ENCODE measurements around the gene TPX2.

The TPX2 gene

GRCh38 chr20:31723319-31724078 lies 15.6 kb upstream of the TPX2 start (continued):
- TF ChIP-seq ZNF785 (tag by site-specific recombination; IDR thresholded peaks at IDR 0.05): no peak
- no peak for TF ChIP-seq ZNF626 (tag by site-specific recombination; IDR thresholded peaks at IDR 0.05)
- TF ChIP-seq ZNF514 (tag by site-specific recombination; IDR thresholded peaks at IDR 0.05): no peak
- TF ChIP-seq PRDM6 (tag by site-specific recombination; IDR thresholded peaks at IDR 0.05): no peak
- peak; percentile 100 for TF ChIP-seq GLIS2 (tag by site-specific recombination; IDR thresholded peaks at IDR 0.05)
- no peak for TF ChIP-seq ZNF830 (tag by site-specific recombination; IDR thresholded peaks at IDR 0.05; ENCODE audit: low read depth)
- TF ChIP-seq ZNF292 (tag by site-specific recombination; IDR thresholded peaks at IDR 0.05; ENCODE audit: borderline replicate concordance, low read depth): no peak
- no peak for TF ChIP-seq ZNF132 (tag by site-specific recombination; IDR thresholded peaks at IDR 0.05; ENCODE audit: borderline replicate concordance)
- no peak for TF ChIP-seq ZNF174 (tag by site-specific recombination; IDR thresholded peaks at IDR 0.05)
- TF ChIP-seq YY2 (tag by site-specific recombination; IDR thresholded peaks at IDR 0.05): peak; percentile 83; the same call in 1 of the 2 replicates
- peak; percentile 81 for TF ChIP-seq ZBTB11 (tag by site-specific recombination; conservative IDR thresholded peaks at IDR 0.05; ENCODE audit: low read depth)
- TF ChIP-seq KLF16 (tag by site-specific recombination; IDR thresholded peaks at IDR 0.05): no peak
- TF ChIP-seq ZNF837 (tag by site-specific recombination; IDR thresholded peaks at IDR 0.05): no peak
- TF ChIP-seq ZBTB49 (tag by site-specific recombination; IDR thresholded peaks at IDR 0.05; ENCODE audit: low read depth): no peak
- peak; percentile 90 for TF ChIP-seq ZBTB7A (tag by site-specific recombination; IDR thresholded peaks at IDR 0.05; ENCODE audit: low read depth)
- TF ChIP-seq ZNF580 (tag by site-specific recombination; IDR thresholded peaks at IDR 0.05): no peak
- peak; percentile 60 for TF ChIP-seq WT1 (tag by site-specific recombination; IDR thresholded peaks at IDR 0.05)
- no peak for TF ChIP-seq ZNF175 (tag by site-specific recombination; IDR thresholded peaks at IDR 0.05)
- TF ChIP-seq MZF1 (tag by site-specific recombination; IDR thresholded peaks at IDR 0.05; ENCODE audit: borderline replicate concordance): no peak
- TF ChIP-seq ZNF76 (tag by site-specific recombination; IDR thresholded peaks at IDR 0.05; ENCODE audit: borderline replicate concordance, low read depth): peak; percentile 63; the same call in 1 of the 2 replicates
- no peak for TF ChIP-seq ZNF426 (tag by site-specific recombination; IDR thresholded peaks at IDR 0.05)
- TF ChIP-seq ZNF202 (tag by site-specific recombination; IDR thresholded peaks at IDR 0.05; ENCODE audit: borderline replicate concordance): no peak
- peak; percentile 75 for TF ChIP-seq KLF8 (tag by site-specific recombination; IDR thresholded peaks at IDR 0.05)
- peak; percentile 100 for TF ChIP-seq PATZ1 (tag by site-specific recombination; IDR thresholded peaks at IDR 0.05)
- no peak for TF ChIP-seq ZNF623 (tag by site-specific recombination; IDR thresholded peaks at IDR 0.05)
- TF ChIP-seq KLF17 (tag by site-specific recombination; IDR thresholded peaks at IDR 0.05): peak; percentile 70; the same call in 1 of the 2 replicates
- TF ChIP-seq ZNF571 (tag by site-specific recombination; IDR thresholded peaks at IDR 0.05): no peak
- TF ChIP-seq ZNF302 (tag by site-specific recombination; IDR thresholded peaks at IDR 0.05; ENCODE audit: low read depth): no peak
- no peak for TF ChIP-seq GLI4 (tag by site-specific recombination; IDR thresholded peaks at IDR 0.05)
